Lower lobe of right lung (tissue), 2 donors: Measurements from ENCODE around the gene IFT122. TPM values are rescaled to one million over a fixed set of nuclear protein-coding genes. Genes with fewer than 3 reads are reported as not detected.

Experiments
- ATAC-seq, 2 donors: fragments of 200-7000 bp; cut with Tn5 transposase; one replicate each; pipeline ENCODE4 v1.9.1; 2020 to 2022; ENCODE audit warnings: mild to moderate bottlenecking in 2 of 2, moderate library complexity in 2 of 2
- DNase-seq: peaks from one replicate; pipeline ENCODE4 v3.0.0-alpha.2; 2020
- H3K27ac ChIP-seq: fragments of 200-600 bp; one replicate; pipeline ENCODE4 v1.8.0; 2022
- H3K27me3 ChIP-seq: fragments of 200-600 bp; one replicate; pipeline ENCODE4 v1.8.0; 2022; ENCODE audit warnings: low read depth
- H3K36me3 ChIP-seq: fragments of 200-600 bp; one replicate; pipeline ENCODE4 v1.8.0; 2022; ENCODE audit warnings: mild to moderate bottlenecking
- H3K4me1 ChIP-seq: fragments of 200-600 bp; one replicate; pipeline ENCODE4 v1.8.0; 2022
- H3K4me3 ChIP-seq: fragments of 200-600 bp; one replicate; pipeline ENCODE4 v1.8.0; 2022; ENCODE audit warnings: mild to moderate bottlenecking
- H3K9me3 ChIP-seq: fragments of 200-600 bp; one replicate; pipeline ENCODE4 v1.8.0; 2022
- CTCF ChIP-seq: fragments of 200-600 bp; IDR thresholded peaks from one replicate; pipeline ENCODE4 v1.8.0; 2022; ENCODE audit warnings: antibody characterized with exemption, mild to moderate bottlenecking
- intact Hi-C: fragments of 100-400 bp; cut with DNase I; formaldehyde crosslinking; loops from one replicate; pipeline ENCODE4 v1.11.0; 2022
- total RNA-seq: library from RNA; stranded (reverse); fragmentation: NEBNext Ultra II Directional; extraction: Animal tissue kit (Norgen Biotek cat#: 25700); gene quantifications from one replicate; pipeline ENCODE4 v1.2.1, GENCODE V29; 2021
- donor health status: DM: no; HTN: yes; CAD: no; lungs with severe emphysema.

The IFT122 gene
- total RNA-seq, 1 donor from 2014 or later: 29.9 TPM

GRCh38 chr3:129567939-129568338, 127.9 kb downstream of the IFT122 start:
- ATAC-seq (no peak), DNase-seq (no peak)
- Histone ChIP-seq H3K36me3 (peaks cover 98% of the 10 kb centered on the region), H3K27ac (no peak overlapping the region), H3K4me3 (no peak overlapping the region), H3K4me1 (peaks cover 46% of the 10 kb centered on the region), H3K9me3 (no peaks in the 10 kb centered on the region), H3K27me3 (no peaks in the 10 kb centered on the region)
- no peak for TF ChIP-seq CTCF
- intact Hi-C loops: no loop called here

GRCh38 chr3:129569856-129570255, 129.8 kb downstream of the IFT122 start:
- Histone ChIP-seq H3K4me3 (no peak overlapping the region), H3K9me3 (no peaks in the 10 kb centered on the region), H3K4me1 (peaks cover 31% of the 10 kb centered on the region), H3K27me3 (no peaks in the 10 kb centered on the region), H3K27ac (no peak overlapping the region), H3K36me3 (peaks cover 98% of the 10 kb centered on the region)
- ATAC-seq: no peak
- intact Hi-C loops: no loop called here
- TF ChIP-seq CTCF: no peak
- no peak for DNase-seq

Other genes starting within 250 kb of the IFT122 start
- gene COPG1, start 190.6 kb upstream of the IFT122 start, total RNA-seq: 150 TPM
- gene HMCES, start 161.4 kb upstream of the IFT122 start, total RNA-seq: 28.1 TPM
- gene EFCAB12, start 11.6 kb upstream of the IFT122 start, total RNA-seq: 4.8 TPM
- 38.8 TPM for gene MBD4, start 276 bp upstream of the IFT122 start, total RNA-seq
- gene RHO, start 88.4 kb downstream of the IFT122 start, total RNA-seq: not detected
- not detected for gene H1-8, start 103.0 kb downstream of the IFT122 start, total RNA-seq
- 233 TPM for gene PLXND1, start 166.5 kb downstream of the IFT122 start, total RNA-seq